Naive thymus-derived CD4-positive, alpha-beta T cell (primary cell): ENCODE results near the gene COX7B2. TPM values are rescaled to one million over a fixed set of nuclear protein-coding genes. Genes with fewer than 3 reads are reported as not detected.

Source experiments
- ATAC-seq: fragments of 150-1000 bp; cut with Tn5 transposase; 2 replicates; pipeline ENCODE4 v1.10.0; 2021; ENCODE audit warnings: mild to moderate bottlenecking, moderate library complexity
- CTCF ChIA-PET: fragments of 350-600 bp; sonication (Branson Sonifier 250); formaldehyde crosslinking; loops from one replicate; lab custom pipeline; 2021; ENCODE audit warnings: antibody characterized with exemption; lab: Charles Lee
- POLR2A ChIA-PET: fragments of 350-600 bp; sonication (Branson Sonifier 250); formaldehyde crosslinking; loops from one replicate; lab custom pipeline; 2021; ENCODE audit warnings: antibody characterized with exemption, inconsistent platforms; lab: Charles Lee
- DNase-seq, 9 donors: peaks; one replicate each; pipeline versions ENCODE4 v3.0.0 to v3.0.0-alpha.2; 2020 to 2022; ENCODE audit warnings: mixed read lengths in 1 of 9
- H3K27ac ChIP-seq: one replicate; pipeline ENCODE4 v1.7.0; 2013; ENCODE audit warnings: mild to moderate bottlenecking, low read depth, low read length, moderate library complexity
- H3K27me3 ChIP-seq, 2 donors: one replicate each; pipeline ENCODE4 v1.7.0; 2013; ENCODE audit warnings: low read length in 2 of 2, mild to moderate bottlenecking in 2 of 2, moderate library complexity in 2 of 2; ENCODE audit not compliant: control insufficient read depth in 2 of 2, insufficient read depth in 2 of 2
- H3K36me3 ChIP-seq, 3 experiments: 1 replicate in 2 of 3; 2 replicates in 1 of 3; pipeline ENCODE4 v1.7.0; 2013; ENCODE audit warnings: low read length in 3 of 3, mild to moderate bottlenecking in 3 of 3, moderate library complexity in 1 of 3; ENCODE audit not compliant: insufficient read depth in 3 of 3, control insufficient read depth in 2 of 3
- H3K4me1 ChIP-seq, 2 donors: one replicate each; pipeline ENCODE4 v1.7.0; 2013; ENCODE audit warnings: low read length in 2 of 2, mild to moderate bottlenecking in 2 of 2, moderate library complexity in 1 of 2; ENCODE audit not compliant: control insufficient read depth in 2 of 2, insufficient read depth in 2 of 2
- H3K4me3 ChIP-seq: 2 replicates; pipeline ENCODE4 v1.7.0; 2013; ENCODE audit warnings: mild to moderate bottlenecking, low read length
- H3K9me3 ChIP-seq, 3 experiments: 1 replicate in 2 of 3; 2 replicates in 1 of 3; pipeline ENCODE4 v1.7.0; 2013; ENCODE audit warnings: low read length in 3 of 3; ENCODE audit not compliant: control insufficient read depth in 2 of 3
- H3K27ac Mint-ChIP-seq, 9 donors: one replicate each; pipeline ENCODE4 v1.8.0; 2020 to 2022; ENCODE audit warnings: mixed read lengths in 9 of 9, mild to moderate bottlenecking in 8 of 9, moderate library complexity in 5 of 9, inconsistent platforms in 2 of 9
- H3K27me3 Mint-ChIP-seq, 5 donors: one replicate each; pipeline ENCODE4 v1.8.0; 2021 to 2022; ENCODE audit warnings: mixed read lengths in 5 of 5, mild to moderate bottlenecking in 1 of 5
- H3K36me3 Mint-ChIP-seq, 5 donors: one replicate each; pipeline ENCODE4 v1.8.0; 2020 to 2022; ENCODE audit warnings: mixed read lengths in 5 of 5, mild to moderate bottlenecking in 3 of 5, inconsistent platforms in 1 of 5
- H3K4me1 Mint-ChIP-seq, 7 donors: one replicate each; pipeline ENCODE4 v1.8.0; 2020 to 2022; ENCODE audit warnings: mixed read lengths in 7 of 7, mild to moderate bottlenecking in 3 of 7, inconsistent platforms in 1 of 7
- H3K4me3 Mint-ChIP-seq, 10 donors: one replicate each; pipeline ENCODE4 v1.8.0; 2020 to 2022; ENCODE audit warnings: mild to moderate bottlenecking in 10 of 10, mixed read lengths in 10 of 10, moderate library complexity in 6 of 10, inconsistent platforms in 2 of 10
- H3K9me3 Mint-ChIP-seq, 11 donors: one replicate each; pipeline ENCODE4 v1.8.0; 2020 to 2022; ENCODE audit warnings: mixed read lengths in 11 of 11, mild to moderate bottlenecking in 4 of 11, inconsistent platforms in 1 of 11, moderate library complexity in 1 of 11
- intact Hi-C, 2 donors: fragments of 100-400 bp; cut with micrococcal nuclease; formaldehyde crosslinking; loops; one replicate each; pipeline ENCODE4 v1.15.1; 2023
- polyA plus RNA-seq, 2 donors: library from polyadenylated mRNA; unstranded; fragments of 300-500 nt; fragmentation: Illumina TruSeq; gene quantifications; one replicate each; pipeline ENCODE4 v1.2.3, GENCODE V29; 2021
- total RNA-seq, 6 experiments: library from RNA in 5 of 6; stranded (reverse) in 5 of 6; gene quantifications; 1 replicate in 5 of 6; 2 replicates in 1 of 6; pipeline ENCODE4 v1.2.3 and lab custom pipeline; 2021 to 2026

Gene COX7B2, protein sequence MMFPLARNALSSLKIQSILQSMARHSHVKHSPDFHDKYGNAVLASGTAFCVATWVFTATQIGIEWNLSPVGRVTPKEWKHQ
- total RNA-seq = not detected
- polyA plus RNA-seq = not detected
- not detected for total RNA-seq (lab: John Stamatoyannopoulos, UW)

DNA sequence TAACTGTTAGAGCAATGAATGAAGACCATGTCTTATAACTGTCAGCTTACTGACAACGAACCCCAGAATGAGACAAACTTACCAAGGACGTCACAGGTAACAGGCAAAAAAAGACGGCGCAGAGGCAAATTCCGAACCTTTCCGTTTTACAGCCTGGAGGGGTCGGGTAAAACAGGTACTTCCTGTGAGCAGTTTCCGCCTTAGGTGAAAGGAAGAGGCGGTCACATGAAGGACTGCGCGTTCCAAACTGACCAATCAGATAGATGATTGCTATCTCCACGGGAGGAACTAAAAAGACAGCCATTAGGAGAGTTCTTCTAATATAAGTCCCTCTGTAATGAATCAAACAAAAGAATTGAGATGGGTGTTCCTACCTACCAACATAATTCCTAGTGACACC, at the start of gene COX7B2:
TSS of gene COX7B2 (minus strand) at position 168 of the 400 bp plus-strand sequence. CDS start 174,053 bp downstream, outside the sequence.
- no peaks in the 10 kb centered on the region for H3K9me3 ChIP-seq
- H3K36me3 ChIP-seq = no peaks in the 10 kb centered on the region
- Mint-ChIP-seq H3K27me3 (peaks cover 0 to 5% (median 0%) of the 10 kb centered on the region in 5 donors), H3K9me3 (peaks cover 0 to 6% (median 3%) of the 10 kb centered on the region in 11 donors), H3K27ac (no peak within 1 kb of the TSS), H3K4me1 (no peaks in the 10 kb centered on the region), H3K4me3 (no peak within 1 kb of the TSS), H3K36me3 (no peaks in the 10 kb centered on the region)
- no peak for DNase-seq
- intact Hi-C loops = no loop called here
- ChIA-PET CTCF (no interaction called here), POLR2A (no interaction called here)
- no peak for ATAC-seq
- H3K4me3 ChIP-seq = no peak within 1 kb of the TSS
- H3K27ac ChIP-seq = no peak within 1 kb of the TSS
- no peaks in the 10 kb centered on the region for H3K4me1 ChIP-seq
- H3K27me3 ChIP-seq = no peaks in the 10 kb centered on the region

DNA sequence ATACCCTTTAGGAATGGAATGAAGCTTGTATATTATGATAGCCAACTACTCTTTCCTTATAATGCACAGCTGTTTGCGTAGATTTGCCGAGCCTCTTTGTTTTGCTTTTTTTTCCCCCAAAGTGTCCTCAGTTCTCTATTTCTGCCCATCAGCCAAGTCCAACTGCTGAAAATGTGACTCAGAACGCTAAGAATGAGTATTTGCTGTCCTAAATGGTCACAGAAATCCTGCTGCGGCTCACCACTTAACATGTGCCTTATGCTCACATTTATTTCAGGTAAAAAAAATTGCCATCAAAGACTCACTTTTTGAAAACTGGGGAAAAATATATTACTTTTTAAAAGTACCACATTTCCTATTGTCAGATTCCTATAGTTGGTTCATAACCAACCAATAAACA, 47.4 kb upstream of the COX7B2 start:
- intact Hi-C loops = no loop called here
- CTCF ChIA-PET = no interaction called here

DNA sequence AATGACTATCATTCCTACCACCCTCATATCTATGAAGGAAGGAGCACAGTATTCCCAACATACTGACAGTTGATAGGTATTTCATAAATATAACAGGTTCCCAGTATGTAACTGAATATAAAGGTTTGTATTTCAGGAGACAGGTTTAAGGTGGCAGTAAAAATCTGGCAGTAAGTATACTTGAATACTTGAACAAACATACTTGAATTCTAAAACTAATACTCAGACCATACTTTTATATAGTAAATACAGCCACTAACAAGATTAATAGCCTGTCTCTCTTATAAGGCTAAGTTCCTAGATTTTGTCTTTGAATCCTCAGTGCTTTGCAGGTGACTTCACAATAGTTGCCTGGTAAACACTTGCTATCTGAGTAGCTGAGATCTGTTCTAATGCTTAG, 46.6 kb upstream of the COX7B2 start:
- H3K27me3 Mint-ChIP-seq = peaks cover 0 to 9% (median 0%) of the 10 kb centered on the region in 5 donors
- H3K36me3 Mint-ChIP-seq = no peaks in the 10 kb centered on the region
- H3K4me3 ChIP-seq = no peak overlapping the region
- CTCF ChIA-PET = no interaction called here
- H3K9me3 Mint-ChIP-seq = no peaks in the 10 kb centered on the region
- no peak overlapping the region for H3K27ac Mint-ChIP-seq
- H3K4me1 Mint-ChIP-seq = no peaks in the 10 kb centered on the region
- no peaks in the 10 kb centered on the region for H3K4me1 ChIP-seq
- no peak overlapping the region for H3K4me3 Mint-ChIP-seq
- H3K27ac ChIP-seq = no peak overlapping the region
- no peaks in the 10 kb centered on the region for H3K36me3 ChIP-seq
- ATAC-seq (no peak), DNase-seq (no peak)
- POLR2A ChIA-PET = no interaction called here
- intact Hi-C loops = no loop called here
- H3K27me3 ChIP-seq = no peaks in the 10 kb centered on the region
- H3K9me3 ChIP-seq = no peaks in the 10 kb centered on the region

More for the DNA sequence above, 47.4 kb upstream of the COX7B2 start:
- Histone ChIP-seq H3K27me3 (no peaks in the 10 kb centered on the region), H3K36me3 (no peaks in the 10 kb centered on the region), H3K27ac (no peak overlapping the region), H3K4me3 (no peak overlapping the region), H3K4me1 (no peaks in the 10 kb centered on the region), H3K9me3 (no peaks in the 10 kb centered on the region)
- no peak for DNase-seq
- peaks cover 0 to 12% (median 0%) of the 10 kb centered on the region in 5 donors for H3K27me3 Mint-ChIP-seq
- no peak overlapping the region for H3K27ac Mint-ChIP-seq
- no peaks in the 10 kb centered on the region for H3K4me1 Mint-ChIP-seq
- POLR2A ChIA-PET = no interaction called here
- no peak for ATAC-seq
- H3K36me3 Mint-ChIP-seq = no peaks in the 10 kb centered on the region
- H3K9me3 Mint-ChIP-seq = peaks cover 0 to 3% (median 0%) of the 10 kb centered on the region in 11 donors
- H3K4me3 Mint-ChIP-seq = no peak overlapping the region

DNA sequence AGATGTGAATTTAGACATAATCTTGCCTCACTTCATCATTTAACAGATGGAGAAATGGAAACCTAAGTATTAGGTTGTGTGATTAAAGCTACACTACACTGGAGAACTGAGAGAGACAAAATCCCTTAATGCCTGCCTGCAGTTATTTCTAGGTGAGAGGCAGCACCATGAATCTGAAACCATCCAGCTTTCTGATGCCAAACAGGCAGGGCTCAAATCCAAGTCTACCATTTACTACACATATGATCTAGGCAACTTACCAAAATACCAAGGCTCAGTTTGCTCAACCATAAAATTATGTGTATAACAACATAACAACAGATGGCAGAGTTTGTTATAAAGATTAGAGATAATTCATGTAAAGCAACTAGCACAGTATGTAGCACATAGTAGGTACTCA, 45.6 kb upstream of the COX7B2 start:
- POLR2A ChIA-PET = no interaction called here
- no peaks in the 10 kb centered on the region for H3K27me3 ChIP-seq

DNA sequence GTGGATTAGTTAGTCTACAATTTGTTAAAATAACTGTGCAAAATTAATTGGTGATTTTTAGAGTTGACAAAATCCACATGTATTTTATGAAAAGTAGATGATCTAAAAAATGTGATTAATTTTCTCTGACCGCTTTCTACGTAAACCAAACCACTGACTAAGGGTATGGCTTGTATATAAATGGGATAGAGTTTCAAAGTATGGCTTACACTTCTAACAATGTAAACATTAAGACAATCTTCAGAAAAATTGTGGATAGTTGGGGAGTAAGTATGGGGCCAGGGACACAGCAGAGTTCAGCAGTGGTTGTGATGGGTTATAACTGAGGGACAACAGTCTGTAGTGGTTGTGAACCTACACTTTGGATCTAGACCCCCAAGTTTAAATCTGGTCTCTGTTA, 44.5 kb upstream of the COX7B2 start:
- H3K27me3 ChIP-seq = no peaks in the 10 kb centered on the region
- Mint-ChIP-seq H3K4me1 (no peaks in the 10 kb centered on the region), H3K4me3 (no peak overlapping the region), H3K27me3 (peaks cover 0 to 7% (median 4%) of the 10 kb centered on the region in 5 donors), H3K9me3 (no peaks in the 10 kb centered on the region), H3K36me3 (no peaks in the 10 kb centered on the region), H3K27ac (no peak overlapping the region)
- intact Hi-C loops = no loop called here
- DNase-seq (no peak), ATAC-seq (no peak)
- H3K27ac ChIP-seq = no peak overlapping the region
- H3K4me3 ChIP-seq = no peak overlapping the region
- ChIA-PET POLR2A (no interaction called here), CTCF (no interaction called here)
- H3K9me3 ChIP-seq = no peaks in the 10 kb centered on the region
- no peaks in the 10 kb centered on the region for H3K4me1 ChIP-seq
- no peaks in the 10 kb centered on the region for H3K36me3 ChIP-seq

More for the DNA sequence above, 45.6 kb upstream of the COX7B2 start:
- H3K9me3 Mint-ChIP-seq = no peaks in the 10 kb centered on the region
- intact Hi-C loops = no loop called here
- Histone ChIP-seq H3K4me3 (no peak overlapping the region), H3K9me3 (no peaks in the 10 kb centered on the region), H3K27ac (no peak overlapping the region), H3K4me1 (no peaks in the 10 kb centered on the region), H3K36me3 (no peaks in the 10 kb centered on the region)
- H3K27ac Mint-ChIP-seq = no peak overlapping the region
- H3K27me3 Mint-ChIP-seq = peaks cover 0 to 9% (median under 1%) of the 10 kb centered on the region in 5 donors
- ATAC-seq (no peak), DNase-seq (no peak)
- H3K36me3 Mint-ChIP-seq = no peaks in the 10 kb centered on the region
- CTCF ChIA-PET = no interaction called here
- no peak overlapping the region for H3K4me3 Mint-ChIP-seq
- H3K4me1 Mint-ChIP-seq = no peaks in the 10 kb centered on the region

DNA sequence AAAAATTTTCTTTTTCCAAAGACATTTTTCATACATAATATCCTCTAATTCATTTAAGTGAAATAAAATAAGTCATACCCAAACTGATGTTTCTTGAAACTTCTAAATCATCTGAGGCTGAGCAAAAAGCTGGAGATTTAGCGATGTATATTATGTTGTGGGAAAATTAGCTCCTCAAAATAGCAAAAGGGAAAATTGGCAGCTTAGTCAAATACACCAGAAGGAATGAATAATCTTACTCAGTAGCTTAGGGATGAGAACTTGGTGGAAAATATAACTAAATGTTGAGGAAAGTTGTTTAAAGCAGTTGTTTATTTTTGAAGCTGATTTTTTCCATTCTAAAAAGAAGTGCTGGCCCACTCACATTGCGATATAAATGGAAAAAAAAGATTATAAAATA, 43.4 kb upstream of the COX7B2 start:
- Mint-ChIP-seq H3K27me3 (peaks cover 0 to 8% (median 6%) of the 10 kb centered on the region in 5 donors), H3K9me3 (peaks cover 0 to 2% (median 0%) of the 10 kb centered on the region in 11 donors), H3K27ac (no peak overlapping the region), H3K4me3 (no peak overlapping the region), H3K36me3 (no peaks in the 10 kb centered on the region), H3K4me1 (no peaks in the 10 kb centered on the region)
- no peaks in the 10 kb centered on the region for H3K9me3 ChIP-seq
- intact Hi-C loops = no loop called here
- H3K4me3 ChIP-seq = no peak overlapping the region
- H3K27me3 ChIP-seq = no peaks in the 10 kb centered on the region
- H3K36me3 ChIP-seq = no peaks in the 10 kb centered on the region
- H3K27ac ChIP-seq = no peak overlapping the region
- POLR2A ChIA-PET = no interaction called here
- DNase-seq (no peak), ATAC-seq (no peak)
- H3K4me1 ChIP-seq = no peaks in the 10 kb centered on the region
- CTCF ChIA-PET = no interaction called here

DNA sequence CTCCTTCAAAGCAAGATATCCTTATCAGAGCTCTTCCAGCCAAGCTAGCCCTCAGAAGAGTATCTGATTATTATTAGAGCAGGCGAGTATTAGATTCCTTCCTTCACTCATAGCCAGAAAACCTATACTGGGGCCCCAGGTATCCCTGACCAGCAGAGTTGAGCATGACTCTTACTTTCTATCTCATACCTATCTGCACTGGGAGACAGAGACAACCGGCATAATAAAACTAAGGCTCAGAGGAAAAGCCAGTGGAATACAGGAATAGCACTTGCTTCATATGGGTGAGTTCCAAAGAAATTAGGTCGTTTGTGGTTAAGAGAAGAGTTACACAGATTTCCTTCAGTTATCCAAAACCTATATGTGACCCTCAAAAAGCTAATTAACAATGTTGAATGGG, 41.8 kb upstream of the COX7B2 start:
- peaks cover 0 to 5% (median 0%) of the 10 kb centered on the region in 11 donors for H3K9me3 Mint-ChIP-seq

More for the DNA sequence above, 41.8 kb upstream of the COX7B2 start:
- Histone ChIP-seq H3K9me3 (no peaks in the 10 kb centered on the region), H3K27ac (no peak overlapping the region), H3K36me3 (no peaks in the 10 kb centered on the region), H3K27me3 (no peaks in the 10 kb centered on the region), H3K4me1 (no peaks in the 10 kb centered on the region), H3K4me3 (no peak overlapping the region)
- peaks cover 0 to 2% (median 0%) of the 10 kb centered on the region in 7 donors for H3K4me1 Mint-ChIP-seq
- no peak overlapping the region for H3K27ac Mint-ChIP-seq
- no peak overlapping the region for H3K4me3 Mint-ChIP-seq
- ChIA-PET CTCF (interaction anchor here (0.8 kb wide), 1 partner anchor 30 kb away, joined by 3 read pairs; no protein-coding TSS in a partner anchor), POLR2A (no interaction called here)
- no peak for ATAC-seq
- no peak for DNase-seq
- intact Hi-C loops = no loop called here
- peaks cover 0 to 17% (median 11%) of the 10 kb centered on the region in 5 donors for H3K27me3 Mint-ChIP-seq
- H3K36me3 Mint-ChIP-seq = no peaks in the 10 kb centered on the region
